HG02571 (cell line): Measurements from ENCODE around the gene PPIP5K2.
"Not testable (repeated sequence)": the region's sequence is repeated elsewhere in the genome, so short reads cannot be mapped to it uniquely, and the experiment has no call there.

ENCODE experiments used
- ATAC-seq: cut with Tn5 transposase; IDR thresholded peaks from one replicate; pipeline ENCODE4 v1.9.1; 2021; ENCODE audit warnings: mild to moderate bottlenecking, moderate library complexity; ENCODE audit not compliant: unreplicated experiment

Gene PPIP5K2

DNA sequence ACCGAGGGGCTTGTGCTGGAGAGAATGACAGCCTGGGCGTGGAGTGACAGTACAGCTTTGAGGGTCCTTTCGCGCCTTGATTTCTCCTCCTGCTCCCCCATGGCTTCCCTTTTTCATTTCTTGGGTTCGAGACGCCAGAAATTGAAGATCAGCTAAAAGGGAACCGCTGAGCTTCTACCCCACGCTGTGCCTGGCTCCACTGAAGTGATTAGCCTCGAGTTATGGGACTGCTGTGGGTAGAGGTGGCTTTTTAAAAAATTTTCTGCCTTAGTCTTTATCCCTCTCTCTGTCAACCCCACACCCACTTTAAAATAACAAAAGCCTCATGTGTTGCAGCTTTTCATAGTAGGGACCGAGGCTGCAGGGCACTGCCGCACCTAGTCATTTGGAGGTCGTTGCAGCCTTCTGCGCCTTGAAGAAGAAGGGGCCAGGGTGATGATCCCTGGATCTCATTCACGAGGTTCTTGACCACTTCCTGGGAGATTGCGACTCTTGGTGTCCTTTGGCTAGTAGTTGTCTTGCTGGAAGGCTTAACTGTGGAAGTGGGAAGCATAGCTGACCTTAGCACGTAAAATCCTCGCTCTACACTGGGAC is 603 bp downstream of the PPIP5K2 start:
- ATAC-seq = peak; percentile 1

DNA sequence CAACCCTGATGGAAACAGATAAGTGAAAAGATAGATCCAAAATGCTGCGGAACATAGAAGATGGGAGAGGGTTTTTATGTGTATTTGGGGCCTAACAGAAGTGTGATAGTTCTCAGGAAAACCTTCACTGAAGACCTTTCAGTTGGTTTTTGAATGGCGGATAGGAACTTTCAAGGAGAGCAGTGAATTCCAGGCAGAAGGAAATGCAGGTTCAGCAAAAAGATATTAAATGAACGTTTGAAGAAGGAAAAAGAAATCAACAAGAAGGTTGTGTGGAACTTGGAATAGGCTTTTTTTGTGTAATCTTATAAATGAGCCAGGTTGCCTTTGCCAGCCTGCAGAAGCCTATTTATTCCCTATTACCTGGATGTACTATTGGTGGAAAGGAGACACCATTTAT is 2.1 kb downstream of the PPIP5K2 start:
- ATAC-seq = no peak

DNA sequence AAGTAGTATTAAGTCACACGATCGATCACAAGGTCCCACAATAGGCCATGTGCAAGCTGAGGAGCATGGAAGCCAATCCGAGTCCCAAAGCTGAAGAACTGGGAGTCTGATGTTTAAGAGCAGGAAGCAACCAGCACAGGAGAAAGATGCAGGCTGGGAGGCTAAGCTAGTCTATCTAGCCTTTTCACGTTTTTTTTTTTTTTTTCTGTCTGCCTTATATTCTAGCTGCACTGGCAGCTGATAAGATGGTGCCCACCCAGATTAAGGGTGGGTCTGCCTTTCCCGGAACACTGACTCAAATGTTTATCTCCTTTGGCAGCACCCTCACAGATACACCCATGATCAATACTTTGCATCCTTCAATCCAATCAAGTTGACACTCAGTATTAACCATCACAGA is 6.5 kb downstream of the PPIP5K2 start:
- no peak for ATAC-seq

DNA sequence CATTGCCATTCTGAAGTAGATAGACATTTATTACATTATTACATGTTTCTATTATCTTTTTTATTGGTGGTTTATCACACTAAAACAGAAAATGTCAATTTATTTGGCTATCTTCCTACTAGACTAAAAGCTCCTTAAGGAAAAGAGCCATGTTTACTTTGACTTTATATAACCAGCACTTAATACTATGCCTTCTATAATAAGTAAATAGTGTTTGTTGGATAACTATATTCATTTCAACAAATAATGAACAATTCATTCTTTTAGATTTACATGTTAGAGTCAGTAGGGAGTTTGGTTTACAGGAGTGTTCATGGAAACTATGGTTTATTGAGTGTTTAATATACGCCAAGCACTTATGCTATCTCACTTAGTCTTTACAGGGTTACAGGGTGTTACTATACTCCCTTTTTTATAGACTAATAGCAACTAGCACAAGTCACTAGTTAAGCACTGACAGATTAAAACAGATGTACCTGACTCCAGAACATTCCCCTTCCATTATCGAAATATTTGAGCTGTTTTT is 7.3 kb downstream of the PPIP5K2 start:
- no peak for ATAC-seq

DNA sequence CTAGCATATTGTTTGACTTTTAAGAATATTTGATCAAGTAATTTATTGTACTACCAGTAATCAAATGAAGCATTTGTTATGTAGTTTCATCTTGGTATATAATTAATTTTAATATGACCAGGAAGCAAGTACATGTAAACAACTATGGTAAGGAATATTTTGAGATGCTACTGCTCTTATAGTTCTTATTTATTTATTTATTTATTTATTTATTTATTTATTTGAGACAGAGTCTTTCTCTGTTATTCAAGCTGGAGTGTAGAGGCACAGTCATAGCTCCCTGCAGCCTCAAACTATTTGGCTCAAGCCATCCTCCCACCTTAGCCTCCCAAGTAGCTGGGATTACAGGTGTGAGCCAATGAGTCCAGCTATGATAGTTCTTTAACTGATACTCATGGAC is 8.1 kb downstream of the PPIP5K2 start:
- ATAC-seq = no peak

DNA sequence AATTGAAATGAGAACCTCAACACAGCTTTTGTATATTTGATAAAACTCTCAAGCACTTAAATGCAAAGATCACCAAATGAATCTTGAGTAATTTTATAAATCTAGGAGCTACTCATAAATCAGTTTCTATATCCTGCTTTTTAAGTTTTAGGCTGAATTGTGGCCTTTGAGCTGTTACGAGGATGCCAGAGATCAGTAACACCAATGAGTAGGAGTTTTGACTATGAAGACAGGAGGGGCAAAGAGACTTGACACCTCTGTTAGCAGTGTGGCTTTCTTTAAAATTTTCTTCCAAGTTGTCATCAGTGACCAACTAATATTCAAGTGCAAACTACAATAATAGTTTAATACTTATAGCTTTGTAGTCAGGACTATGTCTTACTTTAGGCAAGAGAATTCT is 12.6 kb downstream of the PPIP5K2 start:
- ATAC-seq = no peak

DNA sequence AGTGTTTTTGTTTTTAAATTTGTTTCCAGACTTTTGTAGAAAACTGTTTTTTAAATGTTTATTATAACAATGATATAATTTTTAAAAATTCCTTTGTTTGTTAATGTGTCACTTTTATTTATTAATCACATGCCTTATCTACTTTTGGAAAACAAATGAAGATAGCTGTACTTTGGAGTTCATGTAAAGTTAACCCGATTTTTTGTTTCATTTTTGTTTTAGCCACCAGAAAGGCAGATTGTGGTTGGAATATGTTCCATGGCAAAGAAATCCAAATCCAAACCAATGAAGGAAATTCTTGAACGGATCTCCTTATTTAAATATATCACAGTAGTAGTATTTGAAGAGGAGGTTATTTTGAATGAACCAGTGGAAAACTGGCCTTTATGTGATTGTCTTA is 13.1 kb downstream of the PPIP5K2 start:
- ATAC-seq = no peak

DNA sequence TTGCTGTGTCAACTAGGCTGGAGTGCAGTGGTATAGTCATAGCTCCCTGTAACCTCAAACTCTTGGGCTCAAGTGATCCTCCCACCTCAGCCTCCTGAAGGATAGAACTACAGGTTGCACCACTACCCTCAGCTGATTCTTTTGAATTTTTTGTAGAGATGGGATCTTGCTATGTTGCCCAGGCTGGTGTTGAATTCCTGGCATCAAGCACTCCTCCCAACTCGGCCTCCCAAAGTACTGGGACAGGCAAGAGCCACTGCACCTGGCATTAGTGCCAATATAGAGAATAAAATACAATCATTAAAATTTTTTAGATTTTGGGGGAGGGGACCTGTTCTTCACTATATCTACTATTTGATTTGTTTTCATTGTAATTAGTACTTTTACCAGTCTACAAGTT is 15.4 kb downstream of the PPIP5K2 start:
- ATAC-seq = no peak

DNA sequence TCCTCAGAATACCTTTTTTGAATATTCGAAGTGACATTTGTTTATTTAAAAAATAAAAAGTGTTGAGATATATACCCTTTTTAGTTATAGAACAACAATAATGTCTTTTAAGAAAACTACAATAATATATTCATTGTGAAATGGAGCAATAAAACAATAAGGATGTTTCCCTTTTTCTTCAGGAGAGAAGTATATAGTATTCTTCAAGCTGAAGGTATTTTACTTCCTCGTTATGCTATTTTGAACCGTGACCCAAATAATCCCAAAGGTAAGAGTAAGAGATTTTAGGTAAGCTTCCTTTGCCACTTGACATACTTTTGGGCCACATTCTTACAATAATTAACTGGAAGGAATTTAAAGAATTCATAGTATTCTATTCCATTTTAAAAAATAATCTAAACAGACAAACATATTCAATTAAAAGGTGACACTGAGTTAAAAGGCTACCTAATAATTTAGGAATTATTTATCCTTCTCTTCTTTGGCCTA is 18.1 kb downstream of the PPIP5K2 start:
- no peak for ATAC-seq

DNA sequence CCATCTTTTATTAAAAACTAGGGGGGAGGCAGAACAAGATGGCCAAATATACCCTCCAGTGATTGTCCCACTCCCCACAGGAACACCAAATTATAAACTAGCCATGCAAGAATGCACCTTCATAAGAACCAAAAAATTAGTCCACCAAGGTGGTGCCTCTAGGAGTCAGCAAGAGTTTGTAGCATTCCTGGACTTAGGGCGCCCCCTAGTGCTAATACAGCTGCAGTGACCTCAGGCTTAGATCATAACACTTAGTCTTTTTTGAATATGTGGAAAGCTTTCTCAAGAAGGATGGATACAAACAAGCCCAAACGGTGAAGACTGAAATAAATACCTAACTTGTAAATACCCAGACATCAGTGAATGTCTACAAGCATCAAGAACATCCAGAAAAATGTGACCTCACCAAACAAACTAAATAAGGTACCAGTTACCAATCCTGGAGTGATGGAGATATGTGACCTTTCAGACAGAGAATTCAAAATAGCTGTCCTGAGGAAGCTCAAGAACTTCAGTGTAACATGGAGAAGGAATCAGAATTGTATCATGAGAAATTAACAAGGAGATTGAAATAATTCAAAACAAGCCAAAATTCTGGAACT is 19.3 kb downstream of the PPIP5K2 start:
- peak; percentile 97 for ATAC-seq

DNA sequence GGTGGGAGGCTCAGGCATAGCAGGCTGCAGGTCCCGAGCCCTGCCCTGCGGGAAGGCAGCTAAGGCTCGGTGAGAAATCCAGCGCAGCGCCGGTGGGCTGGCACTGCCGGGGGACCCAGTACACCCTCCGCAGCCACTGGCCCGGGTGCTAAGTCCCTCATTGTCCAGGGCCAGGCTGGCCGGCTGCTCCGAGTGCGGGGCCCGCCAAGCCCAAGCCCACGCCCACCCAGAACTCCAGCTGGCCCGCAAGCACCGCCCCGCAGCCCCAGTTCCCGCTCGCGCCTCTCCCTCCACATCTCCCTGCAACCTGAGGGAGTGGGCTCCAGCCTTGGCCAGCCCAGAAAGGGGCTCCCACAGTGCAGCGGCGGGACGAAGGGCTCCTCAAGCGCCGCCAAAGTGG is 22.0 kb downstream of the PPIP5K2 start:
- ATAC-seq = not testable (repeated sequence)

DNA sequence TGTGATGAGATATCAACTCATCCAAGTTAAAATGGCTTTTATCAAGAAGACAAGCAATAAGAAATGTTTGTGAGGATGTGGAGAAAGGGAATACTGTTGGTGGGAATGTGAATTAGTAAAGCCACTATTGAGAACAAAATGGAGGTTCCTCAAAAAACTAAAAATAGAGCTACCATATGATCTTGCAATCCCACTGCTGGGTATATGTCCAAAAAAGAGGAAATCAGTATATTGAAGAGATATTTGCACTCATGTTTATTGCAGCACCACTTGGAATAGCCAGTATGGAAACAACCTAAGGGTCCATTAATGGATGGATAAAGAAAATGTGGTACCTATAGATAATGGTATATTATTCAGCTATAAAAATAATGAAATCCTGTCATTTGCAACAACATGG is 25.1 kb downstream of the PPIP5K2 start:
- no peak for ATAC-seq

DNA sequence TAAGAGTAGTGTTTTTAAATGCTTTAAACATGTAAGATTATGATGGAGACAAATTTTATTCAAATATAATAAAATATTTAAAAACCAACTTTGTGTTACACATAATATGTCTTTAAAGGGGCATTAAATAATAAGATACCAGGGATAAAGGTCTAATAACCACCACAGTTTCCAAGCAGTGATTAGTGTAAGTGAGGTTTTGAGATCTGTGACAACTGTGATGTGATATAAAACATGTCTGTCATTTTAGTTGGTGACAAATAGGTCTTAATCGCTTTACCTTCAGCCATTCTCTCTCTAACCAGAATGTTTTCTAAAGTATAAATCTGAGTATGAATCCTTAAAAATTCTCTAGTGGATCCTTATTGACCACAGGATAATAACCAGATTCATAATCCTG is 28.1 kb downstream of the PPIP5K2 start:
- no peak for ATAC-seq

DNA sequence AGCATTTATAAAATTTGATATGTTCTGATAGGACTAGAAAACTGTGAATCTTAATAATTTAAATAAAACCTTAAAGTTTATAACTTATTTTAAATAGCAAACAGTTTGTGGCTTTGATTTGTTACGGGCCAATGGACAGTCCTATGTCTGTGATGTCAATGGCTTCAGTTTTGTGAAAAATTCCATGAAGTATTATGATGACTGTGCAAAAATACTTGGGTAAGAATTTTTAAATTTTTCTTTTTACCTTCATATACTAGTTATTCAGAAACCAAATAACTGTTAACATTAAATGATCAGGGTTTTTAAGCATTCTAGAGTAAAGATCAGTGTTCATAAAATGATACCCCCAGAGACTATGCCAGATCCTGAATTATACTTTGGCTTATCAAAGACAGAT is 31.1 kb downstream of the PPIP5K2 start:
- no peak for ATAC-seq

DNA sequence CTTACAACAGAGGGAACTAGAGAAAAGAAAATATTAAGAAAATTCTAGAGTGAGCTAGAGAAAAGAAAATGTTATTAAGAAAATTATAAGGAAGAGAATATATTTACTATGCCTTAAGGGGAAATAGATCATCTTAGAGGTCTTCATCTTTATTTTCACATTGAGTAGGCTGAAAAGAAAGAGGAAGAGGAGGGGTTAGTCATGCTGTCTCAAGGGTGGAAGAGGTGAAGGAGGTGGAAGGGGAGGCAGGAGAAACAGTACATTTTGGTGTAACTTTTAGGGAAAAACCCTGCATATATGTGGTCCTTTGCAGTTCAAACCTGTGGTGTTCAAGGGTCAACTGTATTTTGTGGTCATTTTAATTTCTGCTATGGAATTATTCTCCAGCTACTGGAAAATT is 46.6 kb downstream of the PPIP5K2 start:
- no peak for ATAC-seq

DNA sequence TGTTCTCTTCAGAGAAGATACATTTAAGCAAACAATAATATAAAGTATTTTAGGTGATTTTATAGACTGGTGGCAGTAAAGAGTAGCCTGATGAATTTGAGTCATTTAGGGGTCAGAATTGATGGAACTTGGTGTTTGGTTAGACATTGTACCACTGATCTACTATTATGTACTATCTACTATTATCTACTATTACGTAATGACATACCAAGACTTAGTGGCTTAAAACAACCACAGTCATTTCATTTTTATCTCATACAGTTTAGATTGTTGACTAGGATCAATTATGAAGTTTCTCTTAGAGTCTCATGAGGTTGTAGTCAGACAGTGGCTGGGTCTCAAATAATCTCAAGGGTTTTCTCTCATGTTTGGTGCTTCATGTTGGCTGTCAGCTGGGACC is 54.0 kb downstream of the PPIP5K2 start:
- no peak for ATAC-seq

DNA sequence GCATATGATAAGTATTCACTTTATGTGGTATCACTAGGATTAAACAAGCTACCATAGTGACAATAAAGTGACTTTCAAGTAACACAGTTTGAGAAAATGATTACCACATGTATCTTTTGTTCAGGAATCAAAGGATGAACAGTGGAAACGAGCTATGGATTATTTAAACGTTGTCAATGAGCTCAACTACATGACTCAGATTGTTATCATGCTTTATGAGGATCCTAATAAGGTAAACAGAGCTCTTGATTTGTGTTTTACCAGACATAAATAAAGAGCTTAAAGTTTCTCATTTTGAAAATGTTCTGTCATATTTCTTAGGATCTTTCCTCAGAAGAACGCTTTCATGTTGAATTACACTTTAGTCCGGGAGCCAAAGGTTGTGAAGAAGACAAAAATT is 57.4 kb downstream of the PPIP5K2 start:
- no peak for ATAC-seq

DNA sequence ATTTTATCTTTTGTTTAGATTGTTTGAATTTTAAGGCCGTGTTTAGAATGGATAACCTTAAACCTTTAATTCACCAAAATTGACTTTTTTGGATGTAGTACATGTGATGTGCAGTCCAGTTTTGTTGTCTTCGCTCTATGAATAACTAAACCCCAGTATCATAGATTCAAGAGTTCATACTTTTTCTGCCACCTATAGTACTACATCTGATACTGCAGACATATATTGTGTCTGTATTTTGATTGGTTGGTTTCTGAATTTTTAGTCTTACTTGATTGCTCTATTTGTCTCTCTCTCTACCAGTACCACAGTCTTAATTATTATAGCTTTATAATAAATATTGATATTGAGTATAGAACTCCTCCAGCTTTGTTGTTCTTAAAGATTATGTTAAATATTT is 58.1 kb downstream of the PPIP5K2 start:
- no peak for ATAC-seq

DNA sequence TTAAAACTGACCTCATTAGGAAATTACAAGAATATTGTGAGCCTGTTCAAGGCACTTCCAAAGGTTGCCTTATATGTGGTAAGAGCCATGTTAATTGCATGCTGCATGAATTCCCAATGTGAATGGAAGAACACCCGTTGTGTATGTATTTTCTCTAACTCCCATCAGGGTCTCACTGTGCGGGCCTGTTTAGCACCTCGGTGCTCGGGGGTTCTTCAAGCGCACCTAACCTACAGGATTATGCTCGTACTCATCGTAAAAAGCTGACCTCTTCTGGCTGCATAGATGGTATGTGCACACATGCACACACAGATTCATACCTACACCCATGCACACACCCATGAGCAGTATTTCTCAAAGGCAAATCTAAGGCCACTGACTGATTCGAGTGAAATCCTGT is 66.1 kb downstream of the PPIP5K2 start:
- ATAC-seq = no peak

DNA sequence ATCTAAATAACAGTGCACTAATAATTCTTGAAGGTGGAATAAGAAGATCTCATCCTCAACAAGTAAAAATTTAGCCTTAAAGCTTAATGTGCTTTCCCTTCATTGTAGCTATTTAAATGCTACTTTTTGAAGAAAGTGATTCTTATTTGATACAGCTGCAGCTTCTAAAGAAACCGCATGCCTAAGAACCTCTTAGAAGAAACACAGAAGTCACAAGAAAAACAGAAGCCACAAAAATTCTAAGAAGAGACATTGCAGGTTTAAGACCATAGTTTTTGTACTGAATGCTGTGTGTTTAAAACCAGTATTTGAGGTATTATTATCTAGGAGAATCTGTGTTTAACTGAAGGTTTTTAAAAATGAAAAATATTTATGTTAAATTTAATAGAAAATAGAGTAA is 68.3 kb downstream of the PPIP5K2 start:
- no peak for ATAC-seq

DNA sequence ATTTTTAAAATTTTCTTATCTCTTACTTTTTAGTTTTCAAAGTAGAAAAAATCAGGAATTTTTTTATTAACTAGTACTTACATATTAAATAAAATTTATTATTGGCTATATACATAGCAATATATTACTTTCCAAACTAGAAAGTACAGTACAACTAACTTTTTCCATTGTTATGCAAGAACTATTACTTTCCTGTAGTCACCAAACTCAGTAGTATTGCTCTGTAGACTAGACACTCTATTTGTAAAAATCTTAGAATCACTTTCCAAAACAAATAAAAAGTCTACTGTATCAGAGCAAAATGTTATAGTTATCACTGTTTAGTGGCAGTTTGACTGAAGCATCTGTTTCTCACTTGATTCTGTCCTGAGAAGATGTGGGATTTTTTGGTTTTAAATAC is 83.1 kb downstream of the PPIP5K2 start:
- no peak for ATAC-seq

DNA sequence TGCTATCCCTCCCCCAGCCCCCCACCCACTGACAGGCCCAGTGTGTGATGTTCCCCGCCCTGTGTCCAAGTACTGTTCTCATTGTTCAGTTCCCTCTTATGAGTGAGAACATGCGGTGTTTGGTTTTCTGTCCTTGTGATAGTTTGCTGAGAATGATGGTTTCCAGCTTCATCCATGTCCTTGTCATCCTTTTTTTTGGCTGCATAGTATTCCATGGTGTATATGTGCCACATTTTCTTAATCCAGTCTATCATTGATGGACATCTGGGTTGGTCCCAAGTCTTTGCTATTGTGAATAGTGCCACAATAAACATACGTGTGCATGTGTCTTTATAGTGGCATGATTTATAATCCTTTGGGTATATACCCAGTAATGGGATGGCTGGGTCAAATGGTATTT is 84.9 kb downstream of the PPIP5K2 start:
- not testable (repeated sequence) for ATAC-seq
